Brain microvascular endothelial cell (primary cell): ENCODE results near the gene ZNF263.

Experiments used
- DNase-seq: peaks from one replicate; pipeline ENCODE4 v3.0.0-alpha.2; 2020
- H3K27ac ChIP-seq: fragments of 250-450 bp; sonication (Bioruptor Pico); 2 replicates; pipeline ENCODE4 v1.5.1; 2020; ENCODE audit warnings: mild to moderate bottlenecking, moderate library complexity
- H3K27me3 ChIP-seq: fragments of 250-450 bp; sonication (Bioruptor Pico); replicated peaks from 2 replicates; pipeline ENCODE4 v1.5.1; 2020; ENCODE audit warnings: mild to moderate bottlenecking
- H3K36me3 ChIP-seq: fragments of 250-450 bp; sonication (Bioruptor Pico); replicated peaks from 2 replicates; pipeline ENCODE4 v1.5.1; 2020; ENCODE audit warnings: mild to moderate bottlenecking
- H3K4me3 ChIP-seq: 2 replicates; pipeline ENCODE4 v1.5.1; 2011; ENCODE audit warnings: low read depth, mild to moderate bottlenecking, control low read depth, low read length, moderate library complexity
- in situ Hi-C: cut with HindIII; loops from 2 replicates; pipeline ENCODE4 v1.10.0; 2017; ENCODE audit warnings: low sequenced_read_pairs, low pct_ligation_motif_present
- TF ChIP-seq, protein P1 (sequence below): IDR thresholded peaks from 2 replicates; pipeline ENCODE4 v1.5.1; 2011; ENCODE audit warnings: low read depth, mild to moderate bottlenecking, moderate library complexity, low read length, control low read depth, inconsistent platforms; ENCODE audit errors: missing control alignments

The ZNF263 gene

DNA sequence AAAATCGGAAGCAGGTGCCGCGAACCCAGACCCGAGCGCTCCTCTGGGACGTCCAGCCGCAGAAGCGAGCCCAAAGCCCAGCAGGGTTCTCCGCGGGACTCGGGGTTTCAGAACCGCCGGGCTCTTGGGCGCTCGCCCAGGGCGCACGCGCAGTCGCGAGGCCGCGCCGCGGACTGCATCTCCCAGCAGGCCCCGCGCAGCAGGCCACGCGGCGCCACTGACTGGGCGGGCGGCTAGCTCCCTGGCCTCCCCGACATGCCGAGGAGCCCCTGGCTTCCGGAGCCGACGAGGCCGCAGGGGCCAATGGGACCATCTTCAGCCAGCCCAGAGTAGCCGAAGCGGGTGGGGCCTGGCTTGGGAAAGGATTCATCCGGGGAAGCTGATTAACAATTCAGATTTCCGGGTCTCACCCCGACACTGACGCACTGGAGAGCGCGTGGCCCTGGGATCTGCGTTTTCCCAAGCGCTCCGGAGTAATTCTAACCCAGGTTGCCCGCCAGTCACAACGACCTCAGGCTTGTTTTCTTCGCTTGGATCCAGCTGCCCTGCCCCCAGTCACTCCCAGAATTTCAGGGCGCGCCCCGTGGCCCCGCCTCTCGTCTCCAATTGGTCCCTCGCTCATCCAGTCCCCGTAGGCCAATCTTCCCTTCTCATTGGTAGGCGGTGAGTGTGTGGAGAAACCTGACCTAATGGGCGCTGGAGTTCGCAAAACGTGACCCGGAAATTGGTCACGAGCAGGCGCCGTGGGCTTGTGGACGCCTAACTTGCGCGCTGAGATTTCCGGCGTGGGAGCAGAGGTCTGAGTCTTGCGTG lies at the start of gene ZNF263:
Gene ZNF263 (plus strand): TSS at position 762 of the 813 bp plus-strand sequence. CDS start 328 bp downstream, outside the sequence.
- Histone ChIP-seq H3K36me3 (peaks cover 5% of the 10 kb centered on the region), H3K27ac (peak within 1 kb of the TSS; percentile 98), H3K4me3 (peak within 1 kb of the TSS; percentile 89), H3K27me3 (no peaks in the 10 kb centered on the region)
- peak; percentile 96 for DNase-seq
- in situ Hi-C loops: no loop called here
- TF ChIP-seq, protein P1, sequence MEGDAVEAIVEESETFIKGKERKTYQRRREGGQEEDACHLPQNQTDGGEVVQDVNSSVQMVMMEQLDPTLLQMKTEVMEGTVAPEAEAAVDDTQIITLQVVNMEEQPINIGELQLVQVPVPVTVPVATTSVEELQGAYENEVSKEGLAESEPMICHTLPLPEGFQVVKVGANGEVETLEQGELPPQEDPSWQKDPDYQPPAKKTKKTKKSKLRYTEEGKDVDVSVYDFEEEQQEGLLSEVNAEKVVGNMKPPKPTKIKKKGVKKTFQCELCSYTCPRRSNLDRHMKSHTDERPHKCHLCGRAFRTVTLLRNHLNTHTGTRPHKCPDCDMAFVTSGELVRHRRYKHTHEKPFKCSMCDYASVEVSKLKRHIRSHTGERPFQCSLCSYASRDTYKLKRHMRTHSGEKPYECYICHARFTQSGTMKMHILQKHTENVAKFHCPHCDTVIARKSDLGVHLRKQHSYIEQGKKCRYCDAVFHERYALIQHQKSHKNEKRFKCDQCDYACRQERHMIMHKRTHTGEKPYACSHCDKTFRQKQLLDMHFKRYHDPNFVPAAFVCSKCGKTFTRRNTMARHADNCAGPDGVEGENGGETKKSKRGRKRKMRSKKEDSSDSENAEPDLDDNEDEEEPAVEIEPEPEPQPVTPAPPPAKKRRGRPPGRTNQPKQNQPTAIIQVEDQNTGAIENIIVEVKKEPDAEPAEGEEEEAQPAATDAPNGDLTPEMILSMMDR: no peak

GRCh38 chr16:3234543-3234856 lies 48.8 kb upstream of the ZNF263 start:
- Histone ChIP-seq H3K27me3 (no peaks in the 10 kb centered on the region), H3K4me3 (peak overlapping the region; percentile 100), H3K36me3 (peaks cover 34% of the 10 kb centered on the region), H3K27ac (peak overlapping the region; percentile 98)
- in situ Hi-C loops: no loop called here
- TF ChIP-seq, protein P1: no peak
- DNase-seq: no peak

DNA sequence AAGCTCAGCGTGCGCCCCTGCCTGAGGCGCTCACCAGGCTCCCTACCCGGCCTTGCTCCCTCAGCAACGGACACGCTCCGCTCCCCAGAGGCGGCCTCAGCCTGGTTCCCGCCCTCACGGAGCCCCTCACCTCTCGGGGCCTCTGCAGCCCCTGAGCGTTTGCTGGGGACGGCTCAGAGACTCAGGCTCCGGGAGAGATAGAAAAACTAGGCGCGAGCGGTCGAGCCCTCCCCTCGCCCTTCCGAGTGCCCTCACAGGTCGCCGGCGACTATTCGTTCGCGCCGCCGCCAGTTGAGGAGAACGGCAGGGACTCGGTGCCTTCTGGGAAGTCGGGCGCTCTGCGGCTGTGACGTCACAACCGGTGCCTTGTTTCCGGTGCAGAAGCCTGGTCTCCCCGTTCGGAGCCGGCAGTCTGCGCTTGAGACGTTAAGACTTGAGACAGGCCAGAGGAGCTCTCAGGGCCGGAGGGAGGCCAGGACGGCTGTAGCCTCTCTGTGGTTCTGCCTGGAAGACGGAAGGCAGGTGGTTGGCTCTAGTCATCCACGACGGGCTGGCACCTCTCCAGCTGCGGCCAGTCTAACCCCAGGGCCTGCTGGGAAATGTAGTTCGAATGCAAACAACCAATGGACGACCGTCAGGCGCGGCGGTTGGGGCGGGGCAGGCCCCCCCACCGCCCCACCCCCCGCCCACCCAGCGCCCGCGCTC lies 48.3 kb upstream of the ZNF263 start, which contains the start of gene ZNF200:
Gene ZNF200 (minus strand): TSS at position 302 of the 705 bp plus-strand sequence. CDS start 1,403 bp downstream, outside the sequence.
- in situ Hi-C loops: no loop called here
- Histone ChIP-seq H3K36me3 (peaks cover 31% of the 10 kb centered on the region), H3K27ac (peak within 1 kb of the TSS; percentile 98), H3K27me3 (no peaks in the 10 kb centered on the region), H3K4me3 (peak within 1 kb of the TSS; percentile 100)
- TF ChIP-seq, protein P1: no peak
- peak; percentile 94 for DNase-seq

DNA sequence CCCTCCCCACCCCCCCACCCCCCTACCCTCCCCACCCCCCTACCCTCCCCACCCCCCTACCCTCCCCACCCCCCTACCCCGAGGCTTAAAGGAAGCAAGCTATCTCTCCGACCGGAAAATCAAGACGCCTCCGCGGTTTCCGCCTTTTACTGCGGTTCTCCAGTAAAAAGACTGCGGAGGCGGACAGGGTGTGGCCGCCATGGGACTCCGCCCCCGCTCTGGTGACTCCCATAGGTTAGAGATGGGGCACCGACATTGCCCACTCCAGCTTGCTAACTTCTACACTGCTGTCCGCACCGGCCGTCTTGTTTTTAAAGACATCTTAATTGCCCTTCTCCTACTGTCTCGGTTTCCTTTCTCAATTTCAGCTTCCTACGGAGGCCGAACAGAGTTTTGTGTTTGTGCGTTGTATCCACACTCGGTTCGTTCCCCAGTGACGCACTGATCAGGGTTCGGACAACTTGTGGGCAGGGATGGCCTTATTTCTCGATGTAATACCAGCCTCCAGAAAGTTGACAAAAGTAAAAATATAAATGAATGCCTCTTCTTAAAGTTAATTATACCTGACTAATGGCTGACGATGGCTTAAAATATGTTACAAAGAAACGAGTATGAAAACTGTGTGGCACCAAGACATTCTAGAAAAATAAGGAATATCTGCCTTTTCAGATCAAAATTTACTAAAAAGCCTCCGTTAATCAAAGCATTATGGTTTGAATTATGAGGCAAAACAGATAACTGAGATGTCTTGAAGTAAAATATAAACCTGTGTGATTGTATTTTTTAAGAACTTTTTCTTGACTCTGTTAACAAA lies 47.2 kb upstream of the ZNF263 start:
- in situ Hi-C loops: no loop called here
- no peak for DNase-seq
- TF ChIP-seq, protein P1: no peak
- peaks cover 21% of the 10 kb centered on the region for H3K36me3 ChIP-seq
- H3K27ac ChIP-seq: no peak overlapping the region
- H3K27me3 ChIP-seq: no peaks in the 10 kb centered on the region
- H3K4me3 ChIP-seq: no peak overlapping the region

GRCh38 chr16:3241761-3242160 lies 41.5 kb upstream of the ZNF263 start:
- TF ChIP-seq, protein P1: no peak
- DNase-seq: no peak
- Histone ChIP-seq H3K36me3 (no peaks in the 10 kb centered on the region), H3K27ac (no peak overlapping the region), H3K4me3 (no peak overlapping the region), H3K27me3 (no peaks in the 10 kb centered on the region)
- in situ Hi-C loops: no loop called here
